Subcutaneous adipose tissue (tissue), 4 donors: Measurements from ENCODE around the gene VAV2. TPM values are rescaled to one million over a fixed set of nuclear protein-coding genes. Genes with fewer than 3 reads are reported as not detected.

Experiments
- total RNA-seq, 4 donors: library from RNA; depleted of rRNA; stranded (reverse); fragments of >200 nt; gene quantifications; one replicate each; pipeline ENCODE4 v1.1.0, GENCODE V29; 2016
- TF ChIP-seq, protein P1 (sequence below): fragments of 450-650 bp; IDR thresholded peaks from one replicate; pipeline ENCODE4 v1.5.1; 2016; ENCODE audit warnings: low read depth, mild to moderate bottlenecking, control low read depth, antibody characterized with exemption, moderate library complexity

VAV2 gene
- total RNA-seq, 4 donors from 2014 or later = 3.6 to 6.8 (median 4.8) TPM

GRCh38 chr9:133809335-133809734 is 182.8 kb downstream of the VAV2 start:
- TF ChIP-seq, protein P1, sequence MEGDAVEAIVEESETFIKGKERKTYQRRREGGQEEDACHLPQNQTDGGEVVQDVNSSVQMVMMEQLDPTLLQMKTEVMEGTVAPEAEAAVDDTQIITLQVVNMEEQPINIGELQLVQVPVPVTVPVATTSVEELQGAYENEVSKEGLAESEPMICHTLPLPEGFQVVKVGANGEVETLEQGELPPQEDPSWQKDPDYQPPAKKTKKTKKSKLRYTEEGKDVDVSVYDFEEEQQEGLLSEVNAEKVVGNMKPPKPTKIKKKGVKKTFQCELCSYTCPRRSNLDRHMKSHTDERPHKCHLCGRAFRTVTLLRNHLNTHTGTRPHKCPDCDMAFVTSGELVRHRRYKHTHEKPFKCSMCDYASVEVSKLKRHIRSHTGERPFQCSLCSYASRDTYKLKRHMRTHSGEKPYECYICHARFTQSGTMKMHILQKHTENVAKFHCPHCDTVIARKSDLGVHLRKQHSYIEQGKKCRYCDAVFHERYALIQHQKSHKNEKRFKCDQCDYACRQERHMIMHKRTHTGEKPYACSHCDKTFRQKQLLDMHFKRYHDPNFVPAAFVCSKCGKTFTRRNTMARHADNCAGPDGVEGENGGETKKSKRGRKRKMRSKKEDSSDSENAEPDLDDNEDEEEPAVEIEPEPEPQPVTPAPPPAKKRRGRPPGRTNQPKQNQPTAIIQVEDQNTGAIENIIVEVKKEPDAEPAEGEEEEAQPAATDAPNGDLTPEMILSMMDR = no peak

GRCh38 chr9:133807818-133808217 is 184.3 kb downstream of the VAV2 start:
- TF ChIP-seq, protein P1 = no peak

DNA sequence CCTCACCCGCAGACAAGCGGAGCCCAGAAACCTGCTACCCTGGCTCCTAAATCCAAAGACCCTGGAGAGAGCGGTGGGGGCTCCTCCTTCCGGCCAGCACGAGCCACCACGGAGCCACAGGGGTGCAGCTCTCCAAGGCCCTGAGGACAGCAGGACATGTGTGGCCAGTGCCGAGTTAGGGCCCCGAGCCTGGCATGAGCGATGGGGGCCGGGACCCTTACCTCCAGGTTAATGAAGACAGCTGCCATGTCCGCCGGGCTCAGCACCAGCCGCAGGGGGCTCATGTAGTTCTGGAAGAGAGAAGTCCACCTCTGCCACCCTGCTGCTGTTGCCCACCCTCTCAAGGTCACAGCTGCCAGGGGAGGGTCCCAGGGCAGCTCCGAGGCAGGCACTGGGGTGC is 185.1 kb downstream of the VAV2 start:
- TF ChIP-seq, protein P1 = no peak

DNA sequence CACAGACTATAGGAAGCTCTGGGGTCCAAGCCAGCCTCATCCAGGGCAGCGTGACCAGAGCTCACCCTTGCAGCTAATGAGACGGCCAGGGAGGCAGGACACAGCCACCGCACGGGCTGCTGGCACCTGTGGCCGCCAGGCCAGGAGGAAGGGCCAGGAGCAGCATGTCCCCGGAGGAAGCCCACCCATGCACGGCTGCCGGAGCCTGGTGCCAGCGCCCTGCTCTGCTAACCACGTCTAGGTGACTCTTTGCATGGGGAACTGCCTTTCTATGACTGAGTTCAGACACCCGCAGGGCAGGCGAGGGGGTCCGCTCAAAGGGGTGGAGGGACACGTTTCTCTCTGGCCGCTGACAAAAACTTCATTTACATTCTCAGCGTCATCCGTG is 185.5 kb downstream of the VAV2 start:
- TF ChIP-seq, protein P1 = no peak

DNA sequence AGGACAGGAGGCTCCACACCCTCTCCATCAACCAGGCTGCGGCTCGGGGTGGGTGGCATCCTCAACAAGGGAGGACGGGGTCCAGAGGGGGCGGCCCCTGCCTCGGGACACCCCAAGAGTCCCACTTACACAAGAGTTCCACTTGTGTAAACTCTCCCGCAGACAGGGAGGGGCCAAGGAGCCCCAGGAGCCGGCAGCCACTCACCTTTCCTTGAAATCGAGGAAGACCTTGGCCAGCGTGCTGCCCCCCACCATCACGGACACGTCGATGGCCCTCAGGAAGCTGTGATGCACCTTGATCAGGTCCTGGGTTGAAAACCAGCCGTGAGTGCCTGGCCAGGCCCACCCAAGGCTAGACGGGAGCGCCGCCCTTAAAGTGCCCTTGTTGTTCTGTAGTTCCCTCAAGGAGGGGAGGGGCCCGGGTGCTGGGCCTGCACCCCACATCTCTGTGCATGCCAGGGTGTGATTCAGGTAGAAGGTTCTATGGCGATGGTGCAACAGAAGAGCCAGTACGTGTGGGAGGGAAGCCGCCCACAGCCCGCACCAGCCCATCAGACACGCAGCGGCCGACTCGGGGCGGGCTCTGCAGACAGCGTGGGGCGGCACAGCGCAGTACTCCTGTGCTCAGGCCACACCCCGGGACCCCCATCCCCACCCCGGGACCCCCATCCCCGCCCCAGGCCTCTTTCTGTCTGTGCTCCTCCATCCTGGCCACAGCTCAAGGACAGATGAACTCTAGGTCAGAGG is 186.1 kb downstream of the VAV2 start:
- TF ChIP-seq, protein P1 = no peak

- TF ChIP-seq, protein P1 = no peak
Observed at GRCh38 chr9:133804199-133804598, 187.9 kb downstream of the VAV2 start.

GRCh38 chr9:133803745-133804144 is 188.4 kb downstream of the VAV2 start:
- TF ChIP-seq, protein P1 = no peak
